ENCODE results near the gene SLC7A10. TPM values are rescaled to one million over a fixed set of nuclear protein-coding genes. Genes with fewer than 3 reads are reported as not detected.

SLC7A10 gene
- total RNA-seq, result under 1 TPM in 1 of 2 donors, not detected in 1; 0.22 TPM
- long read RNA-seq, result 0 reads

DNA sequence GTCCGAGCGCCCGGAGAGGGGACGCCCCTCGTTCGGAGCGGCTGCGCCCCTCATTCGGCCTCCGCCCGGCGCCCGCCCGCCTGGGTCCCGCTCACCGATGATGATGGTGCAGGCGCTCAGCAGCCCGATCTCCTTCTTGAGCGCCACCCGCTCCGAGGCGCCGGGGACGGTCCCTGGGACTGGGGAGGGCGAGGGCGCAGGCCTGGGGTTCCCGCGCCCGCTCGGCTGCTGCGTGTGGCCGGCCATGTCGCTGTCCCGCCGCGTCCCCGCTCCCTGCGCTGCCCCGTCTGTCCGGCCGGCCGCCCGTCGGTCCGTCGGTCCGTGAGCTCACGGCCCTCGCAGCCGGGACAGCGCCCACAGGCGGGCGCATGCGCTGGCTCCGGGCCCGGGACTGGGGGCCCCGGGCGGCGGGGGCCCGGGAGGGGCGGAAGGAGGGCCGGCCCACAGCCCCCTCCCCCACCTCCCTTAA lies at the start of gene SLC7A10:
SLC7A10 (minus strand) TSS at position 393 of the 469 bp plus-strand sequence; CDS start at position 246, 147 bp downstream.
- DNase-seq (no peak), ATAC-seq (peak; percentile 17)
- intact Hi-C loops (cut with DNase I, micrococcal nuclease), result no loop called here

DNA sequence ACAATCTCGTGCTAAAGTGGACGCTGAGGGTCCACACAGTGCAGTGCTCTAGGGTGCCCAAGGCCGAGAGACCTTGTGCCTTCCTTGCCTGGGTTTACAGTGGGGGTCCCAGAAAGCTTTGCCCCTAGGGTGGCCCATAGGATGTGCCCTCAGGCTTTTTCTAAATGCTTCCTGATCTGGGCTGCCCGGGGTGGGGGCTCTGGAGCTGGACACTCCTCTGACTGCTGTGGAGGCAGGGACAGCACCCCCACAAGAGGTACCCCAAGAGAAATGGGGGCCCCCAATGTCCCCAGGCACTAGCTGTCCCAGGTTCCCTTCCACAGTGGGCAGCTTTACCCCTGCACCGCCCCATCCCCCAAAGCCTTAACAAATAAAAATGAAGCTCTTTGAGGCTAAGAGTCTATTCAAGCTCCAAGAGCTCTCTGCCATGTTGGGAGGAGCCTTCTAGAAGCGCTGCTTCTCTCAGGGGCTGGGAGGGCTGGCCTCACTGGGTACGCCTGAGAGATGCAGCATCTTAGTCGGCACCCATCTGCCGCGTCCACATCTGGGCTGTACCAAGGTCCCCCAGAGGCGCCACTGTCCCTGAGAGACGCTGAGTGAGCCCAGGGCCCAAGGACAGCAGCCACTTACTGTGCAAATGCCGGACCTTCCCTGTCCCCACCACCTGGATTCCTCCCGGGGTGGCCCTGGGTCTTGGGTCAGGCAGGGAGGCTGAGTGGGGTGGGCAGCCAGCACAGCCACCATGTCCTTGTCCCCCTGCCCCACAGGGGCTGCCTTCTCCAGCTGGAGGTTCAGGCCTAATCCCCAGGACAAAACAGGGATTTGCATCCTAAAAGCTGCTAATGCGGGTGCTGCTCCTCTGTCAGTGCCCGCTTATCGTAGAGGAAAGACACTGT lies 49.3 kb upstream of the SLC7A10 start:
- peak; percentile 44 for ATAC-seq
- DNase-seq, result no peak
- intact Hi-C loops (cut with DNase I, micrococcal nuclease), result no loop called here

DNA sequence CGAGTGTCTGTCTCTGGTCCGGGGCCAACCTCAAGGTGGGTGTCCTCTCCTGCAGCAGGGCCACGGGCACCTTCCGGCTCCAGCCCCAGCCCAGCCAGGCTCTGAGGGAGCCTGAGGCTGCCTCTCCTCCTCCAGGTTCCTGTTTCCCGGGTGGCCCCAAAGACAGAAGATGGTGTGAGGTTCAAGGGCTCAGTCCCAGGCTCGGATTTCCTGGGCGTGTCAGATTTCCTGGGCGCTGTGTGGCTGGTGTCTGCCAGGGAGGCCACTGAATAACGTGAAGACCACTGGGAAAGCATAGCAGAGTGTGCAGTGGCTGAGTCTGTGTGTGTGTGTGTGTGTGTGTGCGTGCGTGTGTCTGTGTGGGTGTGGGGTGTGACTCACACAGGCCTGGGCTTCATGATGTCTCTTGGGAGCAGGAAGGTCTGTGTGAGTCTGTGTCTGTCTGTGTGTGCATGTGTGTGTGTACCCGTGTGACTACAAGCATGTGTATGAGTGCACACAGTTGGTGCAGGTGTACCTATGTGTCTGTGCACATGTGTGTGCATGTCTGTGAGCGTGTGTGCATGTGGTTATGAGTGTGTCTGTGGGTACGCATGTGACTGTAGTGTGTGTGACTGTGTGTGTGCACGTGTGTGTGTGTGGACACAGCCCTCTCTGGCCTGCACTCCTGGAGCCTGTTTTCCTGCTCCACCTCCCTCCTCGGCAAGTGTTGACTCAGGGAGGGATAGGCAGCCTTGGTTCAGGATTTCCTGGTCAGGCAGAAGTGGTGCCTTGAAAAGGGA lies 48.4 kb upstream of the SLC7A10 start:
- intact Hi-C loops (cut with DNase I, micrococcal nuclease), result no loop called here
- peak; percentile 93 for ATAC-seq
- DNase-seq, result peak; percentile 72 to 88

DNA sequence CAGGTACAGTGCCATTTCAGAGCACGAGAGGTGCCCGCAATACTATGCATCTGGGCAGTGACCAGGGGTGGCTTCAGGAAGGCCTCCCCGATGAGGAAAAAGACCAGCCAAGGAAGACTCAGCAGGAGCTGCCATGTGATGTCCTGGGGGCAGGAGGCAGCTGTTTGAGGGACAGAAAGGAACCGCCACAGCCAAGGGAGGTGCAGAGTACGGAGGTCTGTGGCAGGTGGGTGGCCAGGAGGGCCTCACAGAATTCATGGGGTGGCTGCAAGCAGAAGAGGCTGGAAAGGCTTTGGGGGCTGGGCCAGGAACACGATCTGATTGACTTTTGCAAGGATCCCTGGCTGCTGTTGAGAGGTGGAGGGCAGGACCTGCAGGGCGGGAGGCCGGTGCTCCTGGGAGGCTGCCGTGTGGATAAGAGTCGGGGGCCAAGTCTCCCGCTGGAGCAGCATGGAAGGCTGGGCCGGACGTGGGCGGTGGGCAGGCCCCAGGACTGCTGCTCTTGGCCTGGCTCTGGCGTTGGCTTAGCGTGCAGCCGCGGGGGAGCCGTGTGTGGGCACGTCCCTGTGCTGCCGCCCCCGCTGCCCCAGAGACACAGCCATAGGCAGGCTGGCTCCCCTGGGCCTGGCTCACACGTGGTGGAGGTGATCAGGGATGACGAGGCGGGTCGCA lies 47.6 kb upstream of the SLC7A10 start:
- intact Hi-C loops (cut with DNase I, micrococcal nuclease), result no loop called here
- ATAC-seq (no peak), DNase-seq (no peak)

DNA sequence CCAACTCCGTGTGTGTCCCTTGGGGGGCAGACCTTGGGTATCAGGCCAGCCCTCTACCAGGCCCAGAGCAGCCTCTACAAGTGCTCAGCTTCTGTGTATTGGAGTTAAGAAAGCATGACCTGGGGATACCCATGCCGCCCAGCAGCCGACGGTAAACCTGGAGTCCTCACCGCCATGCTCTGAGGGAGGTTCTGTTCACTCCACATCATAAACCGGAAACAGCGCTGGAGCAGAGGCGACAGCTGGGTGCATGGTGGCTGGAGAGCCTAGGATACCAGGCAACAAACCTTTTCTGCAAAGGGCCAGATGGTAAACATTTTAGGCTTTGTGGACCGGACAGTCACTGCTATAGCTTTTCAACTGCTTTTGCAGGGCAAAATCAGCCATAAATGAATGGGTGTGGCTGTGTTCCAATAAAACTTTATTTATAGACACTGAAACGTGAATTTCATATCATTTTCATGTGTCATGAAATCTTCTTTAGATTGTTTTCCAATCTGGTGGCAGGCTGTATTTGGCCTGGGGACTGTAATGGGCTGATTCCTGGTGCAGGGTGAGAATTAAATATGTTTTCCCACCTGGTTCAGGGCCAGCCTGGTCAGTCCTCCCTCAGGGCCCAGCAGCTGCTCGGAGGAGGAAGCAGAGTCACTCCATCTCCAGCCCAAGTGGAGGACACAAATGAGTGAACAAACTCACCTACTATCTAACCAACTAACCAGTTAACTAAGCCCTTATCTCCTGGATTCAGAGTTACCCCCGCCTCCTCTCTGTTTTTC lies 45.8 kb upstream of the SLC7A10 start:
- intact Hi-C loops (cut with DNase I, micrococcal nuclease), result no loop called here
- DNase-seq, result no peak
- ATAC-seq, result no peak

DNA sequence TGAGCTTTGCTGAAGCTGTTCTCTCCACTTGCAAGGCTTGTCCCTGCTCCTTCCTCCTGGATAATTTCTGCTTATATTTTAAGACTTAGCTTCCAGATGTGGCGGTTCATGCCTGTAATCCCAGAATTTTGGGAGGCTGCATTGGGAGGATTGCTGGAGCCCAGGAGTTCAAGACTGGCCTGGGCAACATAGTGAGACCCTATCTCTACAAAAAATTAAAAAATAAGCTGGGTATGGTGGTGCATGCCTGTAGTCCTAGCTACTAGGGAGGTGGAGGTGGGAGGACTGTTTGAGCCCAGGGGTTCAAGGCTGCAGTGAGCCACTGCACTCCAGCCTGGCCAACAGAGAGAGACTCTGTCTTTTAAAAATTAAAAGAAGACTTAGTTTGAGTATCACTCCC lies 45.1 kb upstream of the SLC7A10 start:
- no peak for ATAC-seq
- intact Hi-C loops (cut with DNase I, micrococcal nuclease), result no loop called here

DNA sequence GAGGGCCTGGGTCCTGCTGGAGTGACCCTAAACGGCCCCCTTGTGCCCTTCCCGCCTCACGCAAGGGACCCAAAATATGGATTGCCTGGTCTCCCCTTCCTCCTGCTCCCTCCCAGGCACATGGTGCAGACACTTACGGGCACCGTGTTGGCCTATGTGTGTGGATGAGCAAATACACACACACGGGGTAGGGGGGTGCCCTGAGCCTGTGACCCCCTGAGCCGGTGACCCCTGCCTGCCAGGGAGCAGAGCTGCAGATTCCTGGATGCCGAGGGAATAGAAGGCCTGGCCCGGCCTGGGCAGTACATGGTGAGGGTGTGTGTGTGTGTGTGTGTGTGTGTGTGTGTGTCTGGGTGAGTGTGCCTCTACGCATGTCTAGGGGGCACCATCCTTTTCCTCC lies 43.4 kb upstream of the SLC7A10 start:
- DNase-seq (no peak), ATAC-seq (no peak)
- intact Hi-C loops (cut with DNase I, micrococcal nuclease), result no loop called here

More for the DNA sequence above, 45.1 kb upstream of the SLC7A10 start:
- no peak for DNase-seq

DNA sequence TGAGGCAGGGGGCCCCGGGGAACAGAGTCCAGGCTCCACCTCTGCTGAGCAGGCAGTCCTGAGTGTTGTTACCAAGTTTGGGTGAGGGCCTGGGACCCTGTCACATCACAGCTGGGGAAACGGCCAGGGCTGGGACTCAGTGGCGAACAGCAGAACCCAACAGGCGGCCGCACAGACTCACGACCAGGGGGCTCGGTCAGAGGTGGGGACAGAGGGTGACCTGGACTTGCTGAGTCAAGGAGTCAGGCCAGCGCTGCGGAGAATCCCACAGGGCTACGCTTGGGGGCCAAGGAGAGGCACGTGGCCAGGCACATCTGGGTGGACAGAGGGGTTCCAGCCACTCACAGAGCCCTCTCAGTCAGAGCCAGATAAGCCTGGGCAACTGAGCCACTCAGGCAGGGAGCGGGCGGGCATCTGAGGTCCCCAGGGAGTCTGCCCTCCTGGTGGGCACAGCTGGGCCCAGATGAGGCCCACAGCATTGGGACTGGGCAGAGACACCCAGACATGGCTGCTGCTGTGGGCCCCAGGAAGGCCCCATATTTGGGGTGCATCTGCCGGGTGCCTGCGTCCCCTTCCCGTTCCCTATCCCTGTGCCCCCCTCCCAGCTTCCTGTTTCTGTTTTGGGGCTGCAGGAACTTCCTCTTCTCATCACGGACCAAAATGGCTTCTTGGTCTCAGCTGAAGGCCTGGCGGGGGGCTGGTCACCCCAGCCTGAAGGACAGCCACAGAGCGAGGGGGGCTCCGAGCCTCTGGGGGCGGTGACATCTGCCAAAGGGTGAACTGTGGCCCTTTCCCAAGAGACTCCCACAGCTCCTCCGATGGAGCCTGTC lies 42.7 kb upstream of the SLC7A10 start:
- DNase-seq (no peak), ATAC-seq (no peak)
- intact Hi-C loops (cut with DNase I, micrococcal nuclease), result no loop called here

DNA sequence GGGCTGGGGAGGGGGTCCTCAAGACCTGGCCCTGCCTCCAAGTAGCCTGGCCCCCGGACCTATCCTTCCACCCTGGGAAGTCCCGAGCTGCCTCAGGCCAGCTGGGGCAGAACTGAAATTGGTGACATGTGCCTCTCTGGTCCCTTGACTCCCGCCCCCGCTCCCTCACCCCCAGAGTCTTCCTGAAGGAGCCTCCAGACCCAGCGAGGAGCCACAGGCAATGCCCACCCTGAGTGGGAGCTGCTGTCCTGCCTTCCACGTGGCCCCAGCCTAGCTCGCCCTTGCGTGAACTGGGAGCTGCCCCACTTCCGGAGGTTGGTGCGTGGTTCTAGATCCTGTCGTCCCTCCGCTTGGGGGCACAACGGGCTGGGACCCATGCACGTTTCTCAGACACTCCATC lies 42.1 kb upstream of the SLC7A10 start:
- no peak for ATAC-seq
- no peak for DNase-seq
- intact Hi-C loops (cut with DNase I, micrococcal nuclease), result no loop called here

DNA sequence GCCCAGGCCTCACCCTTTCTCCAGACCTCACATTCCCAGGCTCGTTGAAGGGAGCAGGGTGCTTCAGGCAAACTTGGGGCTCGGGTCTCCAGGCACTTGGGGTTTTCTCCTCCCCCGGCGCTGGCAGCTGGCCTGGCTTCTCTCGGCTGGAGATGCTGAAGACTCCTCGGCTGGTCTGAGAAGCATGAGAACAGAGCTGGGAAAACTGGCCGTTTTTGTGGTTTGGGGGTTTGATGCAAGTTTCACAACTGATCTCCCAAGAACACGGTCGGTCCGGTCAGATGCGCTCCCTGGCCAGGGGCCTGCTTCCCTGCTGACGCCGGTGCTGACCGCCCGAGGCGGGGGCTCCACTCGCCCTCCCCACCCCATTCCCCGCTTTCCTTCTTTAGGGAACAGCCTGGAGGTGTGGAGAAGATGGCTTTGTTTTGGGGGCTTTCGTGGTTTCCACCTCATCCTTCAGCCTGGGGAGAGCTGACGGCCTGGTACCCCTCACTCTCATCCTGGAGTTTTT lies 41.4 kb upstream of the SLC7A10 start:
- intact Hi-C loops (cut with DNase I, micrococcal nuclease), result no loop called here
- no peak for ATAC-seq

DNA sequence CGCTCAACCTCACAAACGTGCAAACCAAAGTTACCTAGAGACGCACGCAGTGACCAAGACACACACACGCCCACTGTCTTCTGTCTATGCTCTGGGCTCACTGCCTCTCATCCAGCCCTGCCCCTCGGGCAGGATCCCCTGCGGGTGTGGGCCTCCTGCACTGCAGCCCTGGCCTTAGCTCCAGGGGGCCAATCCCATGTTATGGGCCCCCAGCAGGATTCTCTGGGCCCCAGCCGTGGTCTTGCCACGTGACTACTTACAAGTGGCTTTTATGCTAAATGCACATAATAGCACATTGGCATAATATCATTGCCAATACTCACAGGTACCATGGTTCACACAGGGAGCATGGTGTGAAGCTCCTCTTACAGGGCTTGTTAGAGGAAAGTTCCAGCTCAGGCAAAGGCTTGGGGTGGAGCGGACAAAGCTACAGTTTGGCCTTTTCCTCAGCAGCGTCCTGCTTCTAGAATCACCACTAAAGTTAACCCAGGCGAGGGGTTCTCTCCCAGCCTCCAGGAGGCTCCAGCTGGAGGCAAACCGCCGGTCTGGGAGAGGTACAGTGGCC lies 39.3 kb upstream of the SLC7A10 start:
- no peak for ATAC-seq
- intact Hi-C loops (cut with DNase I, micrococcal nuclease), result no loop called here

More for the DNA sequence above, 41.4 kb upstream of the SLC7A10 start:
- DNase-seq, result no peak

DNA sequence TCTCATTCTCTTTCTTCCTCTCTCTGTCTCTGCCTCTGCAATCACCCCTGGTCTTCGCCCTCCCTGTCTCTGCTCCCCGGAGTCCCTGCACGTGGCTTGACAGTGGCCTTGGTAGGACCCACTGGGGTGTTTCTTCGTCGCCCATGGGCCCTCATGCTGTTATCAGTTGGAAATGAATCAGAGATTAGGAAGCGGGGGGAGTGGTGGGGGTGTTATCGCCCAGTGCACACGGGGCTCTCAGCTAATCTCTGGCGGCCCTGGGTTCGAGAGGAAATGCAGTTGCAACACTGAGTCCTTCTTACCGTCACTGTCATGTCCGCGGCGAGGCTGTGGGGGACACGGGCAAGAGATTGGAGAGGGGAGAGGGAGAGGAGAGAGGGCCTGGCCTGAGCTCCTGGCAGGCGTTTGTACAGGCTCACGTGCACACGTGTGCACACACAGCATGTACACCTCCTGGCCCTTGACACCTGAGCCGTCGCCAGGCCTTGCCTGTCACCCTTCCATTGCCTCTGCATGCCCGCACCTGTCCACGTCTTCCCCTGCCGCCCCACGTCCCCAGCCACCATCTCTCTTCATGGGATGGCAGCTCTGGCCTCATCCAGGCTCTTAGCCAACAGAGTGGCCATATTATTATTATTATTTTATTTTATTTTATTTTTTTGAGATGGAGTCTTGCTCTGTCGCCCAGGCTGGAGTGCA lies 37.8 kb upstream of the SLC7A10 start:
- intact Hi-C loops (cut with DNase I, micrococcal nuclease), result no loop called here
- ATAC-seq, result no peak
- no peak for DNase-seq

More for the DNA sequence above, 39.3 kb upstream of the SLC7A10 start:
- no peak for DNase-seq

DNA sequence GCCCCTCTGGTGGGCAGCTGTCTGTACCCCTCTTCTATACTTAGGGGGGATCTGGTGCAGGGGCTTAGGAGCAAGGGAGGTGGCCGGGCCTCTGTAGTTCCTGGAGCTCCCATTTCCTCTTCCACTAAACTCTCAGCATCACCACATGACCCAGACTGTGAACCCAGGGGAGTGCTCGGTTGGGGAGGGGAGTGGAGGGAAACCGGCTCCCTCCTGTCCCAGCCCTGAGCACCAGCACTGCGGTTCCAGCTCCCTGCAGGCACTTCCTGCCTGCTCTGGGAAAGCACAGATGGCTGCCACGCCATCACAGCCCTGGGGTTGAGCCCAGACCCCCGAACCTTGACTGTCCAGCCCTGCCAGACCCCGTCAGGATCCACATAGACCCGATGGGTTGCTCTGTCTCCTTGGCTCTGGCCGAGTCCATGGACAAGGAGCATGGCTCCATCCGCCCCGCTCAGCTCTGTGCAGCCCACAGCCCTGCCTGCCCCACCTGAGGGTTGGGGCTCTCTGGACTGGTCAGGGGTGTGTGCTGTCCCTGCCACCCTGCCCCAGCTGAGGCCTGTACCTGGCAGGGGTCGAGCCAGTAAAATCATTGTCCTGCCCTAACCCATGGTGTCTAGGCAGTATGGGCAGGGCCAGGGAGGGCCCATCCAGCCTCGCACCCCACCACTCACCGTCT lies 36.0 kb upstream of the SLC7A10 start:
- ATAC-seq (no peak), DNase-seq (no peak)
- intact Hi-C loops (cut with DNase I, micrococcal nuclease), result no loop called here

DNA sequence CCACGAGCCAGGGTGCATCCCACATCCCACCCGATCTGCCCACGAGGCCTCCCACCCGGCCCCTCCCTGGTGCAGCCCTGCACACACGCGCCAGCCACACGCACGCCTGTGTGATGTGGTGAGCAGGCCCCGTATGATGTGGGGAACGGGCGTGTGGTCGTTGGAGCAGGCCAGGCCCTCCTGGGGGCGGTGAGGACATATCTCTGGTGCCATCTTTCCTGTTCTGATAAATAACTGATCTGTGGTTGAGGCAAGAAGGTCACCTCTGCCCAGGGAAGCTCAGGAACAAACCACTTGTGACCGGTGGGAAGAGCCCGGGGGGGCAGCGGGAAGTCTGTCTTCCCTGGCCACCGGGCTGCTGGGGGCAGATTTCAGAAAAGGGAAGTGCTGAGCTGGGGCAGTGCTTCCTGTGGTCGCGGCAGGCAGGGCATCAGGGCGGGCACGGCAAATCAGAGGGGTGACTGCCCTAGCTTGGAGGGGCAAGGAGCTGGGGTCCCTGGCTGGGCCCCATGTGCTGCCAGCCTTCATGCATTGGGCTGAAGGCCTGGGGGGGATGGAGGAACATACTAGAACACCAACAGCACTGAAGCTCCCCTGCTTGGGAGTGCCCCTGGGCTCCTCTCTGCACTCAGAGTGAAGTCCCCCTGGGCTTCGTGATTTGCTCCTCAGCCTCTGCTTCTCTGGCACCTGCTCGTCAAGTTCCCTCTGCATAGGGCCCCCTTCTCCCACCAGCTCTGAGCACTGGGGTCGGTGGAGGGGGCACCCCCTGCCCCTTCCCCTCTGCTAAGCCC lies 35.2 kb upstream of the SLC7A10 start:
- DNase-seq, result no peak
- intact Hi-C loops (cut with DNase I, micrococcal nuclease), result no loop called here
- ATAC-seq, result no peak

DNA sequence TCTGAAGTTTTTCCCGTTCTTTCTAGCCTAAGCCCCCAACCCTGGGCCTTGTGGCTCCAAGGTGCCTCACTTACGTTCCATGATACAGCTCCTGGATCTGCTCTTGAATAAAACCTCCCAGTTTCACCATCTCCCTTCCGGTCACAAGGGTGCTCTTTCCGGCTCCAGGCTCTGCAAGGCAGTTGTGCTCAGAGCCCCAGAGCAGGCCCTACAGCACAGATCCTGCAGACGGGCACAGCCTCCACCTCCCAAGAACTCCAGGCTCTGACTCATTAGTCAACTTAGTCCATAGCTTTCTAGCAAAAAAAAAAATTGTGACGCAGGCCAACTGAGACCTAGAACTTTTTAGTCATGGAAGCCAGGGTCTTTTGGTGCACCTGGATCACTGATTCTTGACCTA lies 33.9 kb upstream of the SLC7A10 start:
- intact Hi-C loops (cut with DNase I, micrococcal nuclease), result no loop called here
- DNase-seq (no peak), ATAC-seq (no peak)
